Liver (tissue), 3 donors: ENCODE measurements around the gene SETBP1.

ENCODE experiments used
- ATF3 ChIP-seq: IDR thresholded peaks from 2 replicates; pipeline ENCODE4 v1.6.1; 2016; ENCODE audit warnings: antibody characterized with exemption
- CTCF ChIP-seq: fragments of 150-350 bp; IDR thresholded peaks from 2 replicates; pipeline ENCODE4 v1.5.1; 2017; ENCODE audit warnings: improper control_type of control experiment, low read depth, low read length; ENCODE audit not compliant: missing input control
- EGR1 ChIP-seq, 2 donors: IDR thresholded peaks; 2 replicates each; pipeline ENCODE4 v1.6.1; 2016 to 2018; ENCODE audit warnings: antibody characterized with exemption in 2 of 2, low read depth in 2 of 2
- FOXA1 ChIP-seq: IDR thresholded peaks from 2 replicates; pipeline ENCODE4 v1.6.1; 2016; ENCODE audit warnings: antibody characterized with exemption
- FOXA2 ChIP-seq: IDR thresholded peaks from 2 replicates; pipeline ENCODE4 v1.6.1; 2016; ENCODE audit warnings: antibody characterized with exemption
- JUND ChIP-seq, 2 donors: IDR thresholded peaks; 2 replicates each; pipeline ENCODE4 v1.6.1; 2016; ENCODE audit warnings: antibody characterized with exemption in 2 of 2
- MAX ChIP-seq: IDR thresholded peaks from 2 replicates; pipeline ENCODE4 v1.6.1; 2016; ENCODE audit warnings: antibody characterized with exemption
- RAD21 ChIP-seq, 2 donors: IDR thresholded peaks; 2 replicates each; pipeline ENCODE4 v1.6.1; 2016; ENCODE audit warnings: antibody characterized with exemption in 2 of 2, mild to moderate bottlenecking in 2 of 2
- RXRA ChIP-seq, 2 donors: IDR thresholded peaks; 2 replicates each; pipeline ENCODE4 v1.6.1; 2017 to 2018; ENCODE audit warnings: antibody characterized with exemption in 2 of 2, mild to moderate bottlenecking in 1 of 2
- SP1 ChIP-seq: IDR thresholded peaks from 2 replicates; pipeline ENCODE4 v1.6.1; 2018; ENCODE audit warnings: antibody characterized with exemption, mild to moderate bottlenecking
- TAF1 ChIP-seq: conservative IDR thresholded peaks from 2 replicates; pipeline ENCODE4 v1.6.1; 2016; ENCODE audit warnings: antibody characterized with exemption, mild to moderate bottlenecking
- YY1 ChIP-seq: IDR thresholded peaks from 2 replicates; pipeline ENCODE4 v1.6.1; 2016; ENCODE audit warnings: antibody characterized with exemption, mild to moderate bottlenecking
- ZBTB33 ChIP-seq: IDR thresholded peaks from 2 replicates; pipeline ENCODE4 v1.6.1; 2016; ENCODE audit warnings: antibody characterized with exemption
- donor health status: healthy.
- donor health status: healthy.

GRCh38 chr18:44783371-44783770 lies 102.7 kb downstream of the SETBP1 start:
- peak in 1 of 2 donors; percentile 18 for TF ChIP-seq RAD21 (IDR thresholded peaks at IDR 0.05)
- TF ChIP-seq CTCF = no peak
- TF ChIP-seq TAF1 = no peak
- peak; percentile 54 to 77 for TF ChIP-seq RXRA (IDR thresholded peaks at IDR 0.05)
- TF ChIP-seq MAX = no peak
- no peak for TF ChIP-seq FOXA2
- TF ChIP-seq ZBTB33 = no peak
- no peak for TF ChIP-seq YY1
- no peak for TF ChIP-seq FOXA1
- no peak for TF ChIP-seq JUND (IDR thresholded peaks at IDR 0.05)
- no peak for TF ChIP-seq ATF3
- TF ChIP-seq EGR1 (IDR thresholded peaks at IDR 0.05; ENCODE audit: low read depth in 2 of 2) = no peak
- TF ChIP-seq SP1 = no peak
